NCI-H82 treated with DMSO at 0.1 percent for 48 hours (cell line): ENCODE measurements around the gene TARS2.

Experiments used
- DNase-seq: peaks from one replicate; lab custom pipeline; 2025; ENCODE audit not compliant: unreplicated experiment; lab: John Stamatoyannopoulos, UW

TARS2 gene

GRCh38 chr1:150507912-150508864 is 21.0 kb downstream of the TARS2 start, which contains the start of gene ECM1:
Gene ECM1 (plus strand): TSS chr1:150508109. CDS start chr1:150508210, 101 bp downstream.
- DNase-seq = no peak

GRCh38 chr1:150508982-150509381 is 21.8 kb downstream of the TARS2 start:
- no peak for DNase-seq

- DNase-seq = no peak
Observed at GRCh38 chr1:150511551-150511950, 24.3 kb downstream of the TARS2 start.

GRCh38 chr1:150511985-150512660 is 24.9 kb downstream of the TARS2 start:
- no peak for DNase-seq

GRCh38 chr1:150512846-150513245 is 25.6 kb downstream of the TARS2 start:
- DNase-seq = no peak

GRCh38 chr1:150513351-150513791 is 26.2 kb downstream of the TARS2 start:
- peak; percentile 34 for DNase-seq

GRCh38 chr1:150514260-150514659 is 27.0 kb downstream of the TARS2 start:
- no peak for DNase-seq

GRCh38 chr1:150514913-150515327 is 27.7 kb downstream of the TARS2 start:
- no peak for DNase-seq

- DNase-seq = peak; percentile 95
Observed at GRCh38 chr1:150515328-150516049, 28.3 kb downstream of the TARS2 start, which contains the start of gene FALEC. Gene FALEC (plus strand): TSS chr1:150515752.

- peak; percentile 23 for DNase-seq
Observed at GRCh38 chr1:150516050-150516591, 28.9 kb downstream of the TARS2 start.

GRCh38 chr1:150516616-150517015 is 29.4 kb downstream of the TARS2 start:
- DNase-seq = no peak

GRCh38 chr1:150521196-150521968 is 34.2 kb downstream of the TARS2 start:
- DNase-seq = no peak

GRCh38 chr1:150525348-150525747 is 38.1 kb downstream of the TARS2 start:
- no peak for DNase-seq

GRCh38 chr1:150528196-150528595 is 41.0 kb downstream of the TARS2 start:
- no peak for DNase-seq

GRCh38 chr1:150529017-150529416 is 41.8 kb downstream of the TARS2 start:
- no peak for DNase-seq

GRCh38 chr1:150530491-150531159 is 43.4 kb downstream of the TARS2 start:
- DNase-seq = no peak

GRCh38 chr1:150532860-150533259 is 45.6 kb downstream of the TARS2 start:
- DNase-seq = no peak

GRCh38 chr1:150534002-150534401 is 46.8 kb downstream of the TARS2 start:
- DNase-seq = no peak

- DNase-seq = no peak
Observed at GRCh38 chr1:150535511-150536287, 48.5 kb downstream of the TARS2 start.
